NOMO-1 (cell line): ENCODE measurements around the gene LOC101059915.
"Not testable (repeated sequence)": the region's sequence is repeated elsewhere in the genome, so short reads cannot be mapped to it uniquely, and the experiment has no call there.

Experiments
- DNase-seq, 2 experiments: peaks; one replicate each; lab custom pipeline; 2025; ENCODE audit not compliant: unreplicated experiment in 2 of 2; lab: John Stamatoyannopoulos, UW

Gene LOC101059915

GRCh38 chrX:71671043-71671780 lies 3.9 kb downstream of the LOC101059915 start:
- DNase-seq, result no peak

GRCh38 chrX:71671938-71672337 lies 4.6 kb downstream of the LOC101059915 start:
- DNase-seq, result no peak

- DNase-seq, result not testable (repeated sequence)
These were observed 8.3 kb downstream of the LOC101059915 start for GRCh38 chrX:71675636-71676035.

- DNase-seq, result not testable (repeated sequence)
These were observed 8.9 kb downstream of the LOC101059915 start for GRCh38 chrX:71676068-71676795.

- DNase-seq, result not testable (repeated sequence)
These were observed 9.8 kb downstream of the LOC101059915 start for GRCh38 chrX:71677195-71677594.

GRCh38 chrX:71679575-71680207 lies 12.3 kb downstream of the LOC101059915 start:
- no peak for DNase-seq

- not testable (repeated sequence) for DNase-seq
These were observed 29.5 kb downstream of the LOC101059915 start for GRCh38 chrX:71696641-71697465.

- DNase-seq, result not testable (repeated sequence)
These were observed 30.3 kb downstream of the LOC101059915 start for GRCh38 chrX:71697466-71698298.

GRCh38 chrX:71698299-71699022 lies 31.1 kb downstream of the LOC101059915 start:
- DNase-seq, result not testable (repeated sequence)

- DNase-seq, result not testable (repeated sequence)
These were observed 31.6 kb downstream of the LOC101059915 start for GRCh38 chrX:71699023-71699344.

GRCh38 chrX:71702853-71703252 lies 35.5 kb downstream of the LOC101059915 start:
- DNase-seq, result not testable (repeated sequence)

GRCh38 chrX:71714064-71714463 lies 46.7 kb downstream of the LOC101059915 start:
- DNase-seq, result not testable (repeated sequence)

GRCh38 chrX:71715551-71715950 lies 48.2 kb downstream of the LOC101059915 start:
- DNase-seq, result not testable (repeated sequence)

- not testable (repeated sequence) for DNase-seq
These were observed 49.0 kb downstream of the LOC101059915 start for GRCh38 chrX:71716323-71716722.

- DNase-seq, result not testable (repeated sequence)
These were observed 50.8 kb downstream of the LOC101059915 start, which contains the start of gene CXorf49 for GRCh38 chrX:71718185-71718584. Gene CXorf49 (minus strand): TSS chrX:71718285. CDS start chrX:71718151, 134 bp downstream.

- DNase-seq, result not testable (repeated sequence)
These were observed 51.8 kb downstream of the LOC101059915 start for GRCh38 chrX:71719195-71719594.

GRCh38 chrX:71720289-71720886 lies 53.0 kb downstream of the LOC101059915 start:
- DNase-seq, result not testable (repeated sequence)
